Thyroid gland (tissue), 4 donors: ENCODE data around the gene RNF26. TPM values are rescaled to one million over a fixed set of nuclear protein-coding genes. Genes with fewer than 3 reads are reported as not detected.

Experiments used
- DNase-seq, 2 donors: peaks; one replicate each; pipeline ENCODE4 v3.0.0-alpha.2; 2019
- H3K27ac ChIP-seq, 3 donors: fragments of 200-600 bp; sonication (generic); 1 replicate in 2 of 3; 2 replicates in 1 of 3; pipeline ENCODE4 v1.5.1; 2016 to 2019; ENCODE audit warnings: mild to moderate bottlenecking in 1 of 3, moderate library complexity in 1 of 3
- H3K27me3 ChIP-seq: fragments of 200-600 bp; sonication (generic); one replicate; pipeline ENCODE4 v1.5.1; 2019
- H3K36me3 ChIP-seq, 2 donors: fragments of 200-600 bp; sonication (generic); one replicate each; pipeline ENCODE4 v1.5.1; 2016 to 2019
- H3K4me1 ChIP-seq, 2 donors: fragments of 200-600 bp; sonication (generic); one replicate each; pipeline ENCODE4 v1.5.1; 2017 to 2019
- H3K4me3 ChIP-seq, 3 donors: fragments of 200-600 bp; sonication (generic); replicated peaks in 1 of 3; 1 replicate in 2 of 3; 2 replicates in 1 of 3; pipeline ENCODE4 v1.5.1; 2016; ENCODE audit warnings: mild to moderate bottlenecking in 1 of 3
- H3K9me3 ChIP-seq: fragments of 200-600 bp; sonication (generic); one replicate; pipeline ENCODE4 v1.5.1; 2017
- POLR2A ChIP-seq, 2 donors: fragments of 450-650 bp; IDR thresholded peaks; one replicate each; pipeline ENCODE4 v1.6.1; 2017; ENCODE audit warnings: antibody characterized with exemption in 2 of 2, mild to moderate bottlenecking in 2 of 2, moderate library complexity in 1 of 2
- WGBS, 2 donors: methylation state at CpG; one replicate each; pipeline ENCODE4 v1.1.5; 2017; 5-methylcytosine and 5-hydroxymethylcytosine counted together
- intact Hi-C: fragments of 100-400 bp; cut with DNase I; formaldehyde crosslinking; loops from one replicate; pipeline ENCODE4 v1.15.1; 2023
- total RNA-seq, 4 donors: library from RNA; depleted of rRNA; stranded (reverse); fragments of >200 nt; gene quantifications; one replicate each; pipeline ENCODE4 v1.2.3, GENCODE V29; 2016
- TF ChIP-seq, protein P1 (sequence below), 6 experiments: fragments of 200-600 bp in 3 of 6; fragments of 450-650 bp in 3 of 6; sonication (generic) in 3 of 6; IDR thresholded peaks; one replicate each; pipeline ENCODE4 v1.5.1; 2016 to 2019; ENCODE audit warnings: antibody characterized with exemption in 6 of 6, mild to moderate bottlenecking in 2 of 6, inconsistent platforms in 1 of 6, moderate library complexity in 1 of 6

The RNF26 gene
- total RNA-seq, 4 donors from 2014 or later, result 10.1 to 18.9 (median 14.1) TPM

DNA sequence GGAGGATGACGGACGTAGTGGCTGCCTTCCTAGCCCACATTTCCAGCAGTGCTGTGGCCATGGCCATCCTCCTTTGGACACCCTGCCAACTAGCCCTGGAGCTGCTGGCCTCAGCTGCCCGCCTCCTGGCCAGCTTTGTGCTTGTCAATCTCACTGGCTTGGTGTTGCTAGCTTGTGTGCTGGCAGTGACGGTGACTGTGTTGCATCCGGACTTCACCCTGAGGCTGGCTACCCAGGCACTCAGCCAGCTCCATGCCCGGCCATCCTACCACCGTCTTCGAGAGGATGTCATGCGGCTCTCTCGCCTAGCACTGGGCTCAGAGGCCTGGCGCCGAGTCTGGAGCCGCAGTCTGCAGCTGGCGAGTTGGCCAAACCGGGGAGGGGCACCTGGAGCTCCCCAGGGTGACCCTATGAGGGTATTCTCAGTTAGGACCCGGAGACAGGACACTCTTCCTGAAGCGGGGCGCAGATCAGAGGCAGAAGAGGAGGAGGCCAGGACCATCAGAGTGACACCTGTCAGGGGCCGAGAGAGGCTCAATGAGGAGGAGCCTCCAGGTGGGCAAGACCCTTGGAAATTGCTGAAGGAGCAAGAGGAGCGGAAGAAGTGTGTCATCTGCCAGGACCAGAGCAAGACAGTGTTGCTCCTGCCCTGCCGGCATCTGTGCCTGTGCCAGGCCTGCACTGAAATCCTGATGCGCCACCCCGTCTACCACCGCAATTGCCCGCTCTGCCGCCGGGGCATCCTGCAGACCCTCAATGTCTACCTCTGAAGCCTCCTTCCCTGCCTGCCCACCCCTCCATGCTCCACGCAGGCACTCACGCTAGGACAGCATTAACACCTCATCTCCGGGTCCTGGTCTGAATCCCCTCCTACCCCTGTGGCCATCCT, 1.6 kb downstream of the RNF26 start:
- H3K4me1 ChIP-seq, result peaks cover 16 to 45% of the 10 kb centered on the region in 2 donors
- no peak for DNase-seq
- no peak for TF ChIP-seq POLR2A (IDR thresholded peaks at IDR 0.05)
- TF ChIP-seq, protein P1, sequence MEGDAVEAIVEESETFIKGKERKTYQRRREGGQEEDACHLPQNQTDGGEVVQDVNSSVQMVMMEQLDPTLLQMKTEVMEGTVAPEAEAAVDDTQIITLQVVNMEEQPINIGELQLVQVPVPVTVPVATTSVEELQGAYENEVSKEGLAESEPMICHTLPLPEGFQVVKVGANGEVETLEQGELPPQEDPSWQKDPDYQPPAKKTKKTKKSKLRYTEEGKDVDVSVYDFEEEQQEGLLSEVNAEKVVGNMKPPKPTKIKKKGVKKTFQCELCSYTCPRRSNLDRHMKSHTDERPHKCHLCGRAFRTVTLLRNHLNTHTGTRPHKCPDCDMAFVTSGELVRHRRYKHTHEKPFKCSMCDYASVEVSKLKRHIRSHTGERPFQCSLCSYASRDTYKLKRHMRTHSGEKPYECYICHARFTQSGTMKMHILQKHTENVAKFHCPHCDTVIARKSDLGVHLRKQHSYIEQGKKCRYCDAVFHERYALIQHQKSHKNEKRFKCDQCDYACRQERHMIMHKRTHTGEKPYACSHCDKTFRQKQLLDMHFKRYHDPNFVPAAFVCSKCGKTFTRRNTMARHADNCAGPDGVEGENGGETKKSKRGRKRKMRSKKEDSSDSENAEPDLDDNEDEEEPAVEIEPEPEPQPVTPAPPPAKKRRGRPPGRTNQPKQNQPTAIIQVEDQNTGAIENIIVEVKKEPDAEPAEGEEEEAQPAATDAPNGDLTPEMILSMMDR (IDR thresholded peaks at IDR 0.05), result no peak
- no peak overlapping the region for H3K27ac ChIP-seq
- no peak overlapping the region for H3K4me3 ChIP-seq
- 92% methylated on average over 24 to 27 of the region's 30 CpGs for WGBS, 2 donors
- H3K27me3 ChIP-seq, result no peaks in the 10 kb centered on the region
- H3K36me3 ChIP-seq, result no peaks in the 10 kb centered on the region
- intact Hi-C loops, result no loop called here
- H3K9me3 ChIP-seq, result no peaks in the 10 kb centered on the region

DNA sequence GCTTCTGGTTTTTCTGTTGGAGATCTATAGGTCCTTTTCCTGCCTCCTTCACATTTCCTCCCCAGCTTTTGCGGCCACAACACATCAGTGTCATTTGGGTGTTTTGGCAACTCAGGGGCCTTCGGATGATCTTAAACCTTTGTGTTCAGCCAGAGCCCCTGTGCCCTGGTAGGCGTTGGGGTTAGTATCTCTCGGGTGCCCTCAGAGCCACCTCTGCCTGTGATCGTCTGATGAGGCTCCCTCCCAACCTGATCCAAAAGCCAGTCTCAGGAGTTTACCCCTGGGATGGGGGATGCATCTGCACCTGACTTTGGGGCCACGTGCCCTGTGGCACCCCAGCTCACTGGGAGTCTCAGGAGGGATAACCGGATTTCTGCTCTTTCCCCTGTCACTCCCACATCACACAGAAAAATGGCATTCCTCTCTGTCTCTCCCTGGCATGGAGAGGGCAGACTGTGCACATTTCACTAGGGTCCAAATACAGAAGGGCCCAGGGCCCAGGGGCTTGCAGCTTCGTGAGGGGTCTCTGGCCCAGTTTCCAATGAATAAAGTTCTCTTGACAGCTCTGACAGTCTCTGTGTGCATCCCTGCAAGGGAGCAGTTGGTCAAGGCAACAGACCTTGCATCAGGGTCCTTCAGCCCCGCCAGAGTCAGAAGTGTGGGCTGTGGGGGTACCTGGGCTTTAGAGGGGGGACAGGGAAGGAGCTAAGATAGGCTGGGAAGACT, 2.6 kb downstream of the RNF26 start:
- 88 to 89% methylated on average over 8 to 9 of the region's 9 CpGs for WGBS, 2 donors
- peaks cover 19 to 52% of the 10 kb centered on the region in 2 donors for H3K4me1 ChIP-seq
- no peaks in the 10 kb centered on the region for H3K9me3 ChIP-seq
- H3K27me3 ChIP-seq, result no peaks in the 10 kb centered on the region
- H3K4me3 ChIP-seq, result no peak overlapping the region
- H3K27ac ChIP-seq, result no peak overlapping the region
- no peaks in the 10 kb centered on the region for H3K36me3 ChIP-seq
- no peak for TF ChIP-seq POLR2A (IDR thresholded peaks at IDR 0.05)
- TF ChIP-seq, protein P1 (IDR thresholded peaks at IDR 0.05), result no peak
- DNase-seq, result no peak
- intact Hi-C loops, result no loop called here

DNA sequence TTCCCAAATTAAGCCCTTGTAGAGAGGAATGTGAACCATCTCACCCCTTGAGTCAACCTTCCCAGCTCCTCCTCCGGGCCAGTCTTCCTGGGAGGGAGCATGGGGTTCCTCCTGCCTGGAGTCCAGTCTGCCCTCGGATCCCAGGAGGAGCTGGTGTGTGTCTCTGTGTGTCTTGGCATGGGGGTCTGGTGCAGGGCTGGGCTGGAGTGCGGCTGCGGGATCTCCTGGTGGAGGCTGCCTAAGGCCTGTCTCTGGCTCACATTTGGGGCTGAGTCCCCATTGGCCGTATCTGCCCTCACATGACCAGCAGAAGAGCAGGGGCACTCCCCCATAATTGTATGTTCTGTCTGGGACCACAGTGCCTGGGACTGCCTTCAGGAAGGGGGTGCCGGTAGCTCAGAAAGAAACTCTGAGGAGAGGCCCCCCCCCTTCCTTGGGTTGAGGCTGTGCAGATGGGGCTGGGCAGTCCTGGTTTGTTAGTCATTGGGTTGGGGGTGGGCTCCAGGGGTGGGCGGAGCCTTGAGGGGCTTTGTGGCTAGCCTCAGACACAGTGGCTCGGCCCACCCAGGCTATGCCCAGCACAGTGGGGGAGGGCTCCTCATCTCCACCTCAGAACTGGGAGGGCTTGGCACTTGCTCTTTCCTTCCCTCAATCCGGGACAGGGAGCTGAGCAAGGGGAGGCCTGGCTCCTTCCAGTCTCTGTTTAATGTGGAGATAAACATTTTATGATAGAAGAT, 3.4 kb downstream of the RNF26 start:
- no peaks in the 10 kb centered on the region for H3K36me3 ChIP-seq
- no peak overlapping the region for H3K27ac ChIP-seq
- no peak overlapping the region for H3K4me3 ChIP-seq
- intact Hi-C loops, result no loop called here
- H3K9me3 ChIP-seq, result no peaks in the 10 kb centered on the region
- peaks cover 19 to 52% of the 10 kb centered on the region in 2 donors for H3K4me1 ChIP-seq
- WGBS, 2 donors, result 44 to 66% methylated on average over 5 to 6 of the region's 9 CpGs
- DNase-seq, result no peak
- no peaks in the 10 kb centered on the region for H3K27me3 ChIP-seq
- no peak for TF ChIP-seq POLR2A (IDR thresholded peaks at IDR 0.05)

DNA sequence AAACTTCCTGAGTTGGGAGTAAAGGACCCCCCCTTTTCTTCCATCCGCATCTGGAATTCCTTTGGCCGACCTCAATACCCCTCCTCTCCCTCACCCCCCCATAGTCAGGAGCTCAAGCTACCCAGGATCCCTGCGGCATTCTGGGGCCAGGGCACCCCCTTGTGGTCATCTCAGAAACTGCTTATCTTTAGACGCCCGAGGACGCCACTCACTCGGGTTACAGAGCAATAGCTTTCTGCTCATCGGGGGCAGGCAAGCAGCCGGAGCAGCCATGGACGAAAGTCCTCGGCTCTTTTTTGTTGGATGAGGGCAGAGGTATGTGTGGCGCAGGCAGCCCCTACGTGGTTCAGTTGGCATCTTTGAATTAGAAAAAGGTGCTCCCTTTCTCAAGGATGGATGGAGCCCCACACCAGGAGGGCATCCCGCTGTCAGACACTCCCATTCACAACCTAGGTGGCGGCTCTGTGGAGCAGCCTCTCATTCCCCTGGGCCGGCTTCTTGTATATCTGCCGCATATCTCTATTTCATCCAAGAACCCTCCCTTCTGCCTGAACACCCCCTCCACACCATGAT, 4.1 kb downstream of the RNF26 start:
- intact Hi-C loops, result no loop called here
- H3K27ac ChIP-seq, result peak overlapping the region in 2 of 3 donors; percentile 13 to 17
- no peak for TF ChIP-seq POLR2A (IDR thresholded peaks at IDR 0.05)
- TF ChIP-seq, protein P1 (IDR thresholded peaks at IDR 0.05), result peak; percentile 31 to 84 (median 61)

More for the DNA sequence above, 4.1 kb downstream of the RNF26 start:
- Histone ChIP-seq H3K9me3 (no peaks in the 10 kb centered on the region), H3K36me3 (no peaks in the 10 kb centered on the region), H3K27me3 (no peaks in the 10 kb centered on the region), H3K4me3 (peak overlapping the region in 1 of 3 donors; percentile 48), H3K4me1 (peaks cover 19 to 52% of the 10 kb centered on the region in 2 donors)
- DNase-seq, result peak; percentile 57 to 58
- 24 to 25% methylated on average over 16 to 17 of the region's 17 CpGs for WGBS, 2 donors
